ENCODE results near the gene CXCL11. TPM values are rescaled to one million over a fixed set of nuclear protein-coding genes. Genes with fewer than 3 reads are reported as not detected.

Gene CXCL11
- total and polyA plus RNA-seq, 9 of the 15 experiments (the other 6 are each of a cell fraction or from before 2014, with no cell fraction given), result 2.1 to 9.1 (median 4.5) TPM

DNA sequence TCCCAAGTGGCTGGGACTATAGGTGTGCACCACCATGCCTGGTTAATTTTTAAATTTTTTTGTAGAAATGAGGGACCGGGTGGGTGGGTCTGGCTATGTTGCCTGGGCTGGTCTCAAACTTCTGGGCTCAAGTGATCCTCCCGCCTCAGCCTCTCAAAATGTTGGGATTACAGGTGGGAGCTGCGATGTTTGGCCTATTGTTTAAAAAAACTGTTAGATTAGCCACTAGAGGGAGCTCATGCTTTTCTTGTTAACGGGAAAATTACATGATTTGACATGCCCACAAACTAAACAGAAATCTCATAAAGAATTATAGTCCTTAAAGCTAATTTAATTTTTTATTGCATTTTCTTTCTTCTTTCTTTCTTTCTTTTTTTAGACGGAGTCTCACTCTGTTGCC is 40.1 kb downstream of the CXCL11 start (continued):
- no peak for TF ChIP-seq ZNF3 (CRISPR knock-in tag; IDR thresholded peaks at IDR 0.05)
- TF ChIP-seq, protein P1, sequence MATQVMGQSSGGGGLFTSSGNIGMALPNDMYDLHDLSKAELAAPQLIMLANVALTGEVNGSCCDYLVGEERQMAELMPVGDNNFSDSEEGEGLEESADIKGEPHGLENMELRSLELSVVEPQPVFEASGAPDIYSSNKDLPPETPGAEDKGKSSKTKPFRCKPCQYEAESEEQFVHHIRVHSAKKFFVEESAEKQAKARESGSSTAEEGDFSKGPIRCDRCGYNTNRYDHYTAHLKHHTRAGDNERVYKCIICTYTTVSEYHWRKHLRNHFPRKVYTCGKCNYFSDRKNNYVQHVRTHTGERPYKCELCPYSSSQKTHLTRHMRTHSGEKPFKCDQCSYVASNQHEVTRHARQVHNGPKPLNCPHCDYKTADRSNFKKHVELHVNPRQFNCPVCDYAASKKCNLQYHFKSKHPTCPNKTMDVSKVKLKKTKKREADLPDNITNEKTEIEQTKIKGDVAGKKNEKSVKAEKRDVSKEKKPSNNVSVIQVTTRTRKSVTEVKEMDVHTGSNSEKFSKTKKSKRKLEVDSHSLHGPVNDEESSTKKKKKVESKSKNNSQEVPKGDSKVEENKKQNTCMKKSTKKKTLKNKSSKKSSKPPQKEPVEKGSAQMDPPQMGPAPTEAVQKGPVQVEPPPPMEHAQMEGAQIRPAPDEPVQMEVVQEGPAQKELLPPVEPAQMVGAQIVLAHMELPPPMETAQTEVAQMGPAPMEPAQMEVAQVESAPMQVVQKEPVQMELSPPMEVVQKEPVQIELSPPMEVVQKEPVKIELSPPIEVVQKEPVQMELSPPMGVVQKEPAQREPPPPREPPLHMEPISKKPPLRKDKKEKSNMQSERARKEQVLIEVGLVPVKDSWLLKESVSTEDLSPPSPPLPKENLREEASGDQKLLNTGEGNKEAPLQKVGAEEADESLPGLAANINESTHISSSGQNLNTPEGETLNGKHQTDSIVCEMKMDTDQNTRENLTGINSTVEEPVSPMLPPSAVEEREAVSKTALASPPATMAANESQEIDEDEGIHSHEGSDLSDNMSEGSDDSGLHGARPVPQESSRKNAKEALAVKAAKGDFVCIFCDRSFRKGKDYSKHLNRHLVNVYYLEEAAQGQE (IDR thresholded peaks at IDR 0.05; ENCODE audit: borderline replicate concordance), result peak; percentile 71
- TF ChIP-seq, protein P1 (CRISPR knock-in tag; IDR thresholded peaks at IDR 0.05; ENCODE audit: low read depth), result no peak
- no peak for TF ChIP-seq POU5F1 (IDR thresholded peaks at IDR 0.05; ENCODE audit: borderline replicate concordance, low read depth, low read length, partially characterized antibody)
- TF ChIP-seq RAD21 (CRISPR knock-in tag; conservative IDR thresholded peaks at IDR 0.05 in 1 of 2, IDR thresholded peaks at IDR 0.05 in 1 of 2), result peak; percentile 81
- TF ChIP-seq, protein P2, sequence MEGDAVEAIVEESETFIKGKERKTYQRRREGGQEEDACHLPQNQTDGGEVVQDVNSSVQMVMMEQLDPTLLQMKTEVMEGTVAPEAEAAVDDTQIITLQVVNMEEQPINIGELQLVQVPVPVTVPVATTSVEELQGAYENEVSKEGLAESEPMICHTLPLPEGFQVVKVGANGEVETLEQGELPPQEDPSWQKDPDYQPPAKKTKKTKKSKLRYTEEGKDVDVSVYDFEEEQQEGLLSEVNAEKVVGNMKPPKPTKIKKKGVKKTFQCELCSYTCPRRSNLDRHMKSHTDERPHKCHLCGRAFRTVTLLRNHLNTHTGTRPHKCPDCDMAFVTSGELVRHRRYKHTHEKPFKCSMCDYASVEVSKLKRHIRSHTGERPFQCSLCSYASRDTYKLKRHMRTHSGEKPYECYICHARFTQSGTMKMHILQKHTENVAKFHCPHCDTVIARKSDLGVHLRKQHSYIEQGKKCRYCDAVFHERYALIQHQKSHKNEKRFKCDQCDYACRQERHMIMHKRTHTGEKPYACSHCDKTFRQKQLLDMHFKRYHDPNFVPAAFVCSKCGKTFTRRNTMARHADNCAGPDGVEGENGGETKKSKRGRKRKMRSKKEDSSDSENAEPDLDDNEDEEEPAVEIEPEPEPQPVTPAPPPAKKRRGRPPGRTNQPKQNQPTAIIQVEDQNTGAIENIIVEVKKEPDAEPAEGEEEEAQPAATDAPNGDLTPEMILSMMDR (IDR thresholded peaks at IDR 0.05 in 2 of 3, conservative IDR thresholded peaks at IDR 0.05 in 1 of 3; ENCODE audit: insufficient read depth in 2 of 3, low read depth in 1 of 3, low read length in 3 of 3), result peak; percentile 41 to 75 (median 54); a peak in 5 of 6 replicates
- TF ChIP-seq ZNF830 (CRISPR knock-in tag; IDR thresholded peaks at IDR 0.05), result no peak
- TF ChIP-seq CBFA2T3 (IDR thresholded peaks at IDR 0.05), result no peak
- TF ChIP-seq, protein P3, sequence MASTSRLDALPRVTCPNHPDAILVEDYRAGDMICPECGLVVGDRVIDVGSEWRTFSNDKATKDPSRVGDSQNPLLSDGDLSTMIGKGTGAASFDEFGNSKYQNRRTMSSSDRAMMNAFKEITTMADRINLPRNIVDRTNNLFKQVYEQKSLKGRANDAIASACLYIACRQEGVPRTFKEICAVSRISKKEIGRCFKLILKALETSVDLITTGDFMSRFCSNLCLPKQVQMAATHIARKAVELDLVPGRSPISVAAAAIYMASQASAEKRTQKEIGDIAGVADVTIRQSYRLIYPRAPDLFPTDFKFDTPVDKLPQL (IDR thresholded peaks at IDR 0.05; ENCODE audit: extremely low read depth, insufficient read length), result no peak
- TF ChIP-seq ZNF253 (CRISPR knock-in tag; conservative IDR thresholded peaks at IDR 0.05), result no peak
- TF ChIP-seq ELF4 (CRISPR knock-in tag; IDR thresholded peaks at IDR 0.05), result no peak
